ENCODE results near the gene RBM20. TPM values are rescaled to one million over a fixed set of nuclear protein-coding genes. Genes with fewer than 3 reads are reported as not detected.

Gene RBM20
- total and polyA plus RNA-seq, 2 of the 13 experiments (the other 11 are each of a cell fraction or from before 2014, with no cell fraction given): 0.02 to 0.22 TPM

- TF ChIP-seq BATF2 (CRISPR knock-in tag; IDR thresholded peaks at IDR 0.05) (no peak), ZNF142 (CRISPR knock-in tag; IDR thresholded peaks at IDR 0.05) (no peak), ZNF75D (CRISPR knock-in tag; IDR thresholded peaks at IDR 0.05; ENCODE audit: borderline replicate concordance) (no peak), TEAD3 (CRISPR knock-in tag; optimal IDR thresholded peaks at IDR 0.05; ENCODE audit: borderline replicate concordance) (no peak), HOXA3 (CRISPR knock-in tag; IDR thresholded peaks at IDR 0.05) (no peak), CREB1 (IDR thresholded peaks at IDR 0.05) (no peak), CREB1 (CRISPR knock-in tag; IDR thresholded peaks at IDR 0.05) (no peak), ZFX (CRISPR knock-in tag; IDR thresholded peaks at IDR 0.05; ENCODE audit: low read depth) (no peak)
Observed at GRCh38 chr10:110779489-110779888, 135.4 kb downstream of the RBM20 start (continued).
